GM12878 (cell line): Measurements from ENCODE around the gene NOL3. TPM values are rescaled to one million over a fixed set of nuclear protein-coding genes. Genes with fewer than 3 reads are reported as not detected.

Experiments used
- ATAC-seq: fragments of 200-7000 bp; cut with Tn5 transposase; 3 replicates; pipeline ENCODE4 v1.9.1; 2020; ENCODE audit warnings: mild to moderate bottlenecking, moderate library complexity
- BruUV-seq: library from RNA; stranded (reverse); fragments of 400-500 nt; replicated peaks from 2 replicates; lab custom pipeline; 2021; lab: Mats Ljungman, UMichigan
- CTCF ChIA-PET: fragments of 300-600 bp; sonication (Branson Sonifier 250); formaldehyde crosslinking; extraction: SDS; loops from one replicate; lab custom pipeline; 2021; ENCODE audit warnings: inconsistent platforms; lab: Yijun Ruan, JAX
- POLR2A ChIA-PET: fragments of 350-600 bp; formaldehyde crosslinking; extraction: SDS; loops from one replicate; lab custom pipeline; 2021; ENCODE audit warnings: inconsistent platforms; lab: Charles Lee
- RAD21 ChIA-PET: fragments of 300-600 bp; sonication (Branson Sonifier 250); formaldehyde crosslinking; loops from one replicate; lab custom pipeline; 2023; ENCODE audit warnings: antibody characterized with exemption; ENCODE audit not compliant: unreplicated experiment; lab: Charles Lee
- SMC1A ChIA-PET: fragments of 300-600 bp; sonication (Branson Sonifier 250); formaldehyde crosslinking; loops from one replicate; lab custom pipeline; 2023; ENCODE audit not compliant: unreplicated experiment, uncharacterized antibody; lab: Charles Lee
- DNase-seq: peaks from one replicate; pipeline ENCODE4 v3.0.0-alpha.2; 2011; ENCODE audit warnings: low read depth, low spot score
- FAIRE-seq: peaks from 3 replicates; lab custom pipeline; 2011; peaks lifted over from hg19 to GRCh38; lab: Jason Lieb, UNC
- H2AFZ ChIP-seq: 2 replicates; pipeline ENCODE4 v1.6.0; 2011; ENCODE audit warnings: low read depth, low read length, control low read depth; ENCODE audit not compliant: control insufficient read depth
- H3K27ac ChIP-seq: 2 replicates; pipeline ENCODE4 v1.5.1; 2011; ENCODE audit warnings: control low read depth; ENCODE audit not compliant: control insufficient read depth, insufficient read depth
- H3K27me3 ChIP-seq, 2 experiments: replicated peaks in 1 of 2; 2 replicates each; pipeline versions ENCODE4 v1.6.0 to v1.6.1; 2011; ENCODE audit warnings: low read length in 1 of 2; ENCODE audit not compliant: control insufficient read depth in 2 of 2, insufficient read depth in 2 of 2
- H3K36me3 ChIP-seq, 2 experiments: 2 replicates each; pipeline ENCODE4 v1.5.1; 2011; ENCODE audit warnings: low read length in 1 of 2; ENCODE audit not compliant: control insufficient read depth in 2 of 2, insufficient read depth in 2 of 2
- H3K4me1 ChIP-seq: 2 replicates; pipeline ENCODE4 v1.6.1; 2011; ENCODE audit warnings: mild to moderate bottlenecking, low read length, moderate library complexity, mixed read lengths; ENCODE audit not compliant: control insufficient read depth, insufficient read depth
- H3K4me2 ChIP-seq: 2 replicates; pipeline ENCODE4 v1.6.0; 2011; ENCODE audit warnings: control low read depth; ENCODE audit not compliant: control insufficient read depth, insufficient read depth
- H3K4me3 ChIP-seq: fragments of 200-600 bp; sonication (generic); 2 replicates; pipeline ENCODE4 v1.5.1; 2016
- H3K79me2 ChIP-seq: 2 replicates; pipeline ENCODE4 v1.6.0; 2011; ENCODE audit warnings: low read length; ENCODE audit not compliant: control insufficient read depth, insufficient read depth
- H3K9ac ChIP-seq: 2 replicates; pipeline ENCODE4 v1.8.0; 2011; ENCODE audit warnings: low read length, control low read depth, mixed read lengths; ENCODE audit not compliant: control insufficient read depth, insufficient read depth
- H3K9me3 ChIP-seq: replicated peaks from 3 replicates; pipeline ENCODE4 v1.5.1; 2011; ENCODE audit warnings: mild to moderate bottlenecking, low read length; ENCODE audit not compliant: control insufficient read depth, insufficient read depth
- H4K20me1 ChIP-seq: 2 replicates; pipeline ENCODE4 v1.6.0; 2011; ENCODE audit not compliant: control insufficient read depth, insufficient read depth
- ATF7 ChIP-seq: fragments of 450-650 bp; IDR thresholded peaks from 2 replicates; pipeline ENCODE4 v1.6.1; 2016; ENCODE audit warnings: low read depth, mild to moderate bottlenecking
- BACH1 ChIP-seq: fragments of 450-650 bp; IDR thresholded peaks from 2 replicates; pipeline ENCODE4 v1.6.1; 2017; ENCODE audit warnings: mild to moderate bottlenecking, borderline replicate concordance
- GATAD2B ChIP-seq: fragments of 450-650 bp; conservative IDR thresholded peaks from 2 replicates; pipeline ENCODE4 v1.6.1; 2017; ENCODE audit warnings: low read depth, mild to moderate bottlenecking, moderate library complexity
- HDAC2 ChIP-seq: fragments of 200-600 bp; sonication (generic); IDR thresholded peaks from 2 replicates; pipeline ENCODE4 v1.6.1; 2017
- IKZF1 ChIP-seq: fragments of 450-650 bp; conservative IDR thresholded peaks from 2 replicates; pipeline ENCODE4 v1.6.1; 2017; ENCODE audit warnings: antibody characterized with exemption, mild to moderate bottlenecking
- KAT2A ChIP-seq: conservative IDR thresholded peaks from 2 replicates; pipeline ENCODE4 v1.6.1; 2011; ENCODE audit warnings: low read depth, low read length; ENCODE audit not compliant: control insufficient read depth
- MEF2B ChIP-seq: fragments of 450-650 bp; IDR thresholded peaks from 2 replicates; pipeline ENCODE4 v1.6.1; 2018; ENCODE audit warnings: mild to moderate bottlenecking, moderate library complexity; ENCODE audit not compliant: partially characterized antibody, poor library complexity, severe bottlenecking
- POU2F2 ChIP-seq: IDR thresholded peaks from 3 replicates; pipeline ENCODE4 v1.6.1; 2011; ENCODE audit warnings: low read depth, mild to moderate bottlenecking, low read length, borderline replicate concordance
- RB1 ChIP-seq: fragments of 450-650 bp; formaldehyde crosslinking; IDR thresholded peaks from 2 replicates; pipeline ENCODE4 v1.6.1; 2017; ENCODE audit warnings: mild to moderate bottlenecking, borderline replicate concordance
- SMAD1 ChIP-seq: fragments of 450-650 bp; IDR thresholded peaks from 2 replicates; pipeline ENCODE4 v1.6.1; 2018; ENCODE audit warnings: mild to moderate bottlenecking, low read depth; ENCODE audit not compliant: partially characterized antibody
- SUZ12 ChIP-seq: fragments of 200-600 bp; sonication (generic); IDR thresholded peaks from one replicate; pipeline ENCODE4 v1.6.1; 2018; ENCODE audit warnings: antibody characterized with exemption, mild to moderate bottlenecking; ENCODE audit not compliant: unreplicated experiment
- ZNF384 ChIP-seq: IDR thresholded peaks from 2 replicates; pipeline ENCODE4 v1.6.1; 2012; ENCODE audit warnings: low read depth, mild to moderate bottlenecking, low read length, improper control_type of control experiment, borderline replicate concordance
- WGBS: methylation state at CpG from one replicate; pipeline ENCODE4 v1.1.6; 2016; ENCODE audit warnings: low lambda C conversion rate; ENCODE audit not compliant: insufficient replicate concordance, insufficient coverage; ENCODE audit errors: missing lambda C conversion rate; 5-methylcytosine and 5-hydroxymethylcytosine counted together
- in situ Hi-C: fragments of 300-500 bp; cut with MboI; formaldehyde crosslinking; loops from 9 replicates; pipeline ENCODE4 v1.14.3; 2018; ENCODE audit warnings: mixed read lengths
- intact Hi-C: fragments of 100-400 bp; cut with micrococcal nuclease; formaldehyde crosslinking; loops from one replicate; pipeline ENCODE4 v1.14.2; 2022; ENCODE audit not compliant: unreplicated experiment
- polyA plus RNA-seq, 11 experiments: library from polyadenylated mRNA; depleted of rRNA in 4 of 11; unstranded in 6 of 11; stranded (reverse) in 5 of 11; fragments of >200 nt; fragmentation: Nextera tagmentation in 4 of 11; fragmentation: Illumina TruSeq in 1 of 11; extraction: Ambion mirVana in 4 of 11; extraction: Trizol in 1 of 11; gene quantifications; 1 replicate in 1 of 11; 2 replicates in 10 of 11; pipeline versions ENCODE4 v1.2.1 to v1.2.3, GENCODE V29; 2011 to 2016; ENCODE audit warnings: inconsistent platforms in 2 of 11, missing spikeins in 2 of 11, low read depth in 1 of 11
- total RNA-seq, 4 experiments: library from RNA; depleted of rRNA in 3 of 4; stranded (reverse); fragments of >200 nt in 3 of 4; fragmentation: Illumina TruSeq in 1 of 4; extraction: Trizol in 1 of 4; gene quantifications; 2 replicates each; pipeline versions ENCODE4 v1.2.1 to v1.2.3, GENCODE V29; 2013 to 2021
- TF ChIP-seq, protein P1 (sequence below): IDR thresholded peaks from 2 replicates; pipeline ENCODE4 v1.6.1; 2011; ENCODE audit warnings: borderline replicate concordance, low read depth, mild to moderate bottlenecking, moderate library complexity, low read length; ENCODE audit not compliant: insufficient read depth, poor library complexity, severe bottlenecking

The NOL3 gene
- total and polyA plus RNA-seq, 10 of the 15 experiments (the other 5 are each of a cell fraction or from before 2014, with no cell fraction given) = 0.31 to 18.4 (median 2.7) TPM

DNA sequence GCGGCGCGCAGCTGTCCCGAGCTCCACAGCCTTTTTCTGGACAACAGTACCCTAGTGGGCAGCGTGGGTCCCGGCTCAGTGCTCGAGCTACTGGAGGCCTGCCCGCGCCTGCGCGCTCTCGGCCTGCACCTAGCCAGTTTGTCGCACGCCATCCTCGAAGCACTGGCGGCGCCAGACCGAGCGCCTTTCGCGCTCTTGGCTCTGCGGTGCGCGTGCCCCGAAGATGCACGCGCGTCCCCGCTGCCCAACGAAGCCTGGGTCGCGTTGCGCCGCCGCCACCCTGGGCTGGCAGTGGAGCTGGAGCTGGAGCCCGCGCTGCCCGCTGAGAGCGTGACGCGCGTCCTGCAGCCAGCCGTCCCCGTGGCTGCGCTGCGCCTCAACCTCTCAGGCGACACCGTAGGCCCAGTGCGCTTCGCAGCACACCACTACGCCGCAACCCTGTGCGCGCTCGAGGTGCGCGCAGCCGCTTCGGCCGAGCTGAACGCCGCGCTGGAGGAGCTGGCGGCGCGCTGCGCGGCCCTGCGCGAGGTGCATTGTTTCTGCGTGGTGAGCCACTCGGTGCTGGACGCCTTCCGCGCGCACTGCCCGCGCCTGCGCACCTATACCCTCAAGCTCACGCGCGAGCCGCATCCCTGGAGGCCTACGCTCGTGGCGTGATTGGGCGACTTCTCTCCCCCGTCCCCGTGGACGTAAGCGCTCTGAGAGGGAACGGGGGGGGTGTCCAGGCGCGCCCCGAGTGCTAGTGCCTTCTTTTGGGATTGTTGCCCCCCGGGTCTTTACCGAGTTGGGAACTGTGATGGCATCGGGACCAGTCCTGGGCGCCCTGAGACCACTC, 7.0 kb upstream of the NOL3 start (continued):
- TF ChIP-seq, protein P1, sequence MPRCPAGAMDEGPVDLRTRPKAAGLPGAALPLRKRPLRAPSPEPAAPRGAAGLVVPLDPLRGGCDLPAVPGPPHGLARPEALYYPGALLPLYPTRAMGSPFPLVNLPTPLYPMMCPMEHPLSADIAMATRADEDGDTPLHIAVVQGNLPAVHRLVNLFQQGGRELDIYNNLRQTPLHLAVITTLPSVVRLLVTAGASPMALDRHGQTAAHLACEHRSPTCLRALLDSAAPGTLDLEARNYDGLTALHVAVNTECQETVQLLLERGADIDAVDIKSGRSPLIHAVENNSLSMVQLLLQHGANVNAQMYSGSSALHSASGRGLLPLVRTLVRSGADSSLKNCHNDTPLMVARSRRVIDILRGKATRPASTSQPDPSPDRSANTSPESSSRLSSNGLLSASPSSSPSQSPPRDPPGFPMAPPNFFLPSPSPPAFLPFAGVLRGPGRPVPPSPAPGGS = no peak
- TF ChIP-seq SMAD1 (no peak), IKZF1 (peak; percentile 62), BACH1 (peak; percentile 52), KAT2A (no peak), ZNF384 (no peak), MEF2B (peak; percentile 18)
- TF ChIP-seq, all 136 proteins: peak for 14

DNA sequence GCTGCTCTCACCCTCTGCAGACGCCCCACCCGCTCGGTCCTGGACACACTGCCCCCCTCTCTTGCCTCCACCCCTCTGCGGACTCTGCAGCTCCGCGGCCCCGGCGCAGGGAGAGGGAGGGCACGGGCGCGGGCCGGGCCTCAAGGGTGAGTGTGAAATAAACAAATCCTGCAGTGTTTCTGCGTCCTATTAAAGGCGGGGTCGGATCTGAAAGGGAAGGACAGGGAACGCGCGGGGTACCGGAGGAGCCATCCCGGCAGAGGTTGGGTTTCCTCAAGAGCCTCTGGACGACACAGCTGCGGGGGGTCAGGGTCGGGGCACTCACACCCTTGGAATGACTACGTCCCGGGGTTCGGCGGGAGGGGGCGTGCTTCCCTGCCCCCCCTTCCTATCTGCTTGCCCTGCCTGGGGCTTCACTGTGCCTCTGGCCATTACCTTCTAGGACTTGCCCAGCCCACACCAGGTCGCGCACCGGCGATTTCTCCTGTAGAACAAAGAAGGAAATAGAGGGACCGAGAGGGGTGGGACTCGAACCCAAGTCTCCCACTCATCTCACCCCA, 6.3 kb upstream of the NOL3 start:
- Histone ChIP-seq H3K79me2 (no peaks in the 10 kb centered on the region; the same call in 1 of the 2 replicates), H4K20me1 (no peaks in the 10 kb centered on the region; the same call in 1 of the 2 replicates), H3K27me3 (peaks cover 2 to 18% of the 10 kb centered on the region in 2 experiments), H3K9me3 (no peaks in the 10 kb centered on the region; the same call in 2 of the 3 replicates), H3K4me3 (peak overlapping the region; percentile 53; the same call in 1 of the 2 replicates), H3K4me2 (peak overlapping the region; percentile 83), H3K4me1 (peaks cover 37% of the 10 kb centered on the region), H3K36me3 (no peaks in the 10 kb centered on the region), H2AFZ (no peak overlapping the region; the same call in 1 of the 2 replicates), H3K27ac (no peak overlapping the region), H3K9ac (no peak overlapping the region)
- in situ Hi-C loops (no loop called here), intact Hi-C loops (no loop called here)
- FAIRE-seq = no peak
- DNase-seq = no peak
- RAD21 ChIA-PET = no interaction called here
- CTCF ChIA-PET = interaction anchor here (1.4 kb wide), 1 partner anchor 9 kb away, joined by 5 read pairs; no protein-coding TSS in a partner anchor
- POLR2A ChIA-PET = interaction anchor here (0.6 to 8.2 kb wide), 2 partner anchors 9 to 110 kb away, joined by 5 to 137 read pairs; partner anchors contain the start of gene NOL3
- TF ChIP-seq RB1 (no peak), POU2F2 (no peak), GATAD2B (no peak), KAT2A (no peak), ATF7 (no peak), SUZ12 (peak; percentile 74), HDAC2 (no peak)
- no TSS peak for BruUV-seq
- SMC1A ChIA-PET = interaction anchor here (1.8 kb wide), 1 partner anchor 13 kb away, joined by 10 read pairs; no protein-coding TSS in a partner anchor
- WGBS = 18% methylated on average over 23 of the region's 34 CpGs
- no peak for ATAC-seq
